Measurements from ENCODE around the gene TRAM2.

DNA sequence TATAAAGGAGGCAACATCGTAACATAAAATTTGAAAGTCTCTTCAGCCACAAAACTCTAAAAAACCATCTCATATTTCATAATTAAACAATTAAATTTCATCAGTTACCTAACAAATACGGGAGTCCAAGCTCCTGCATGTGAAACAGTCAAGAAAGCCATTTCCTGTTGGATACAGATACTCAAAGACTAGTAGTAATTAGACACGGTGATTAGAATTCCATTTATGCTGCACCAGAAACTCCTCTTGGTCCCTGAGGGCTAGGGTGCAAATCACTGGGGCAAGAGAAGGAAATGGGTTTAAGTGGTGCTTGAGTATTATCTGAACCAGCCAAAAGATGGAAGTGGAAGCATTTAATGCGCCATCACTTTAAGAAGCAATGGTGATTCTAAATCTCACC is 27.4 kb downstream of the TRAM2 start:
- no peak for TF ChIP-seq RCOR1 (IDR thresholded peaks at IDR 0.05; ENCODE audit: borderline replicate concordance in 1 of 2, low read depth in 2 of 2, low read length in 2 of 2)
- no peak for TF ChIP-seq JUN (IDR thresholded peaks at IDR 0.05; ENCODE audit: borderline replicate concordance, low read depth, low read length)
- no peak for TF ChIP-seq JUN (CRISPR knock-in tag; IDR thresholded peaks at IDR 0.05; ENCODE audit: borderline replicate concordance)
- no peak for TF ChIP-seq POLR2A (conservative IDR thresholded peaks at IDR 0.05)
- no peak for TF ChIP-seq TAF1 (IDR thresholded peaks at IDR 0.05; ENCODE audit: control insufficient read depth, extremely low read depth, insufficient read depth, low read length, severe bottlenecking)
- no peak for TF ChIP-seq NFXL1 (CRISPR knock-in tag; IDR thresholded peaks at IDR 0.05)
- no peak for TF ChIP-seq CEBPB (tag; IDR thresholded peaks at IDR 0.05)
- TF ChIP-seq, protein P1, sequence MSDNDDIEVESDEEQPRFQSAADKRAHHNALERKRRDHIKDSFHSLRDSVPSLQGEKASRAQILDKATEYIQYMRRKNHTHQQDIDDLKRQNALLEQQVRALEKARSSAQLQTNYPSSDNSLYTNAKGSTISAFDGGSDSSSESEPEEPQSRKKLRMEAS (CRISPR knock-in tag; IDR thresholded peaks at IDR 0.05): no peak
- TF ChIP-seq ZZZ3 (IDR thresholded peaks at IDR 0.05): no peak
- TF ChIP-seq, protein P2, sequence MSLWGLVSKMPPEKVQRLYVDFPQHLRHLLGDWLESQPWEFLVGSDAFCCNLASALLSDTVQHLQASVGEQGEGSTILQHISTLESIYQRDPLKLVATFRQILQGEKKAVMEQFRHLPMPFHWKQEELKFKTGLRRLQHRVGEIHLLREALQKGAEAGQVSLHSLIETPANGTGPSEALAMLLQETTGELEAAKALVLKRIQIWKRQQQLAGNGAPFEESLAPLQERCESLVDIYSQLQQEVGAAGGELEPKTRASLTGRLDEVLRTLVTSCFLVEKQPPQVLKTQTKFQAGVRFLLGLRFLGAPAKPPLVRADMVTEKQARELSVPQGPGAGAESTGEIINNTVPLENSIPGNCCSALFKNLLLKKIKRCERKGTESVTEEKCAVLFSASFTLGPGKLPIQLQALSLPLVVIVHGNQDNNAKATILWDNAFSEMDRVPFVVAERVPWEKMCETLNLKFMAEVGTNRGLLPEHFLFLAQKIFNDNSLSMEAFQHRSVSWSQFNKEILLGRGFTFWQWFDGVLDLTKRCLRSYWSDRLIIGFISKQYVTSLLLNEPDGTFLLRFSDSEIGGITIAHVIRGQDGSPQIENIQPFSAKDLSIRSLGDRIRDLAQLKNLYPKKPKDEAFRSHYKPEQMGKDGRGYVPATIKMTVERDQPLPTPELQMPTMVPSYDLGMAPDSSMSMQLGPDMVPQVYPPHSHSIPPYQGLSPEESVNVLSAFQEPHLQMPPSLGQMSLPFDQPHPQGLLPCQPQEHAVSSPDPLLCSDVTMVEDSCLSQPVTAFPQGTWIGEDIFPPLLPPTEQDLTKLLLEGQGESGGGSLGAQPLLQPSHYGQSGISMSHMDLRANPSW (CRISPR knock-in tag; IDR thresholded peaks at IDR 0.05): no peak
- no peak for TF ChIP-seq NRF1 (conservative IDR thresholded peaks at IDR 0.05 in 1 of 2, IDR thresholded peaks at IDR 0.05 in 1 of 2)
- TF ChIP-seq, protein P3, sequence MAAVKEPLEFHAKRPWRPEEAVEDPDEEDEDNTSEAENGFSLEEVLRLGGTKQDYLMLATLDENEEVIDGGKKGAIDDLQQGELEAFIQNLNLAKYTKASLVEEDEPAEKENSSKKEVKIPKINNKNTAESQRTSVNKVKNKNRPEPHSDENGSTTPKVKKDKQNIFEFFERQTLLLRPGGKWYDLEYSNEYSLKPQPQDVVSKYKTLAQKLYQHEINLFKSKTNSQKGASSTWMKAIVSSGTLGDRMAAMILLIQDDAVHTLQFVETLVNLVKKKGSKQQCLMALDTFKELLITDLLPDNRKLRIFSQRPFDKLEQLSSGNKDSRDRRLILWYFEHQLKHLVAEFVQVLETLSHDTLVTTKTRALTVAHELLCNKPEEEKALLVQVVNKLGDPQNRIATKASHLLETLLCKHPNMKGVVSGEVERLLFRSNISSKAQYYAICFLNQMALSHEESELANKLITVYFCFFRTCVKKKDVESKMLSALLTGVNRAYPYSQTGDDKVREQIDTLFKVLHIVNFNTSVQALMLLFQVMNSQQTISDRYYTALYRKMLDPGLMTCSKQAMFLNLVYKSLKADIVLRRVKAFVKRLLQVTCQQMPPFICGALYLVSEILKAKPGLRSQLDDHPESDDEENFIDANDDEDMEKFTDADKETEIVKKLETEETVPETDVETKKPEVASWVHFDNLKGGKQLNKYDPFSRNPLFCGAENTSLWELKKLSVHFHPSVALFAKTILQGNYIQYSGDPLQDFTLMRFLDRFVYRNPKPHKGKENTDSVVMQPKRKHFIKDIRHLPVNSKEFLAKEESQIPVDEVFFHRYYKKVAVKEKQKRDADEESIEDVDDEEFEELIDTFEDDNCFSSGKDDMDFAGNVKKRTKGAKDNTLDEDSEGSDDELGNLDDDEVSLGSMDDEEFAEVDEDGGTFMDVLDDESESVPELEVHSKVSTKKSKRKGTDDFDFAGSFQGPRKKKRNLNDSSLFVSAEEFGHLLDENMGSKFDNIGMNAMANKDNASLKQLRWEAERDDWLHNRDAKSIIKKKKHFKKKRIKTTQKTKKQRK (IDR thresholded peaks at IDR 0.05; ENCODE audit: borderline replicate concordance, low read depth, low read length): no peak
